Keratinocyte (primary cell): ENCODE data around the gene LEFTY1.

Source experiments
- EZH2 ChIP-seq: IDR thresholded peaks from one replicate; pipeline ENCODE4 v1.6.1; 2012; ENCODE audit warnings: inconsistent platforms, mild to moderate bottlenecking, low read length, moderate library complexity
- TF ChIP-seq, protein P1 (sequence below), 3 experiments: IDR thresholded peaks in 1 of 3; conservative IDR thresholded peaks in 1 of 3; optimal IDR thresholded peaks in 1 of 3; 2 replicates in 2 of 3; 3 replicates in 1 of 3; pipeline versions ENCODE3 to v1.5.1; 2011; ENCODE audit warnings: low read length in 3 of 3, mild to moderate bottlenecking in 3 of 3, moderate library complexity in 2 of 3, control low read depth in 1 of 3, inconsistent platforms in 1 of 3; ENCODE audit not compliant: insufficient read depth in 2 of 3; ENCODE audit errors: extremely low read depth in 1 of 3

GRCh38 chr1:225862581-225862950, 26.4 kb downstream of the LEFTY1 start:
- TF ChIP-seq, protein P1, sequence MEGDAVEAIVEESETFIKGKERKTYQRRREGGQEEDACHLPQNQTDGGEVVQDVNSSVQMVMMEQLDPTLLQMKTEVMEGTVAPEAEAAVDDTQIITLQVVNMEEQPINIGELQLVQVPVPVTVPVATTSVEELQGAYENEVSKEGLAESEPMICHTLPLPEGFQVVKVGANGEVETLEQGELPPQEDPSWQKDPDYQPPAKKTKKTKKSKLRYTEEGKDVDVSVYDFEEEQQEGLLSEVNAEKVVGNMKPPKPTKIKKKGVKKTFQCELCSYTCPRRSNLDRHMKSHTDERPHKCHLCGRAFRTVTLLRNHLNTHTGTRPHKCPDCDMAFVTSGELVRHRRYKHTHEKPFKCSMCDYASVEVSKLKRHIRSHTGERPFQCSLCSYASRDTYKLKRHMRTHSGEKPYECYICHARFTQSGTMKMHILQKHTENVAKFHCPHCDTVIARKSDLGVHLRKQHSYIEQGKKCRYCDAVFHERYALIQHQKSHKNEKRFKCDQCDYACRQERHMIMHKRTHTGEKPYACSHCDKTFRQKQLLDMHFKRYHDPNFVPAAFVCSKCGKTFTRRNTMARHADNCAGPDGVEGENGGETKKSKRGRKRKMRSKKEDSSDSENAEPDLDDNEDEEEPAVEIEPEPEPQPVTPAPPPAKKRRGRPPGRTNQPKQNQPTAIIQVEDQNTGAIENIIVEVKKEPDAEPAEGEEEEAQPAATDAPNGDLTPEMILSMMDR (optimal IDR thresholded peaks at IDR 0.05 in 1 of 3, IDR thresholded peaks at IDR 0.05 in 1 of 3, conservative IDR thresholded peaks at IDR 0.05 in 1 of 3; ENCODE audit: extremely low read depth in 1 of 3, insufficient read depth in 2 of 3, low read length in 3 of 3): no peak
- TF ChIP-seq EZH2: no peak
